NCI-H446 (cell line): ENCODE results near the gene SLC37A2.
"Not testable (repeated sequence)": the region's sequence is repeated elsewhere in the genome, so short reads cannot be mapped to it uniquely, and the experiment has no call there.

Experiments
- DNase-seq, 2 experiments: peaks; one replicate each; lab custom pipeline; 2025; lab: John Stamatoyannopoulos, UW

Gene SLC37A2

DNA sequence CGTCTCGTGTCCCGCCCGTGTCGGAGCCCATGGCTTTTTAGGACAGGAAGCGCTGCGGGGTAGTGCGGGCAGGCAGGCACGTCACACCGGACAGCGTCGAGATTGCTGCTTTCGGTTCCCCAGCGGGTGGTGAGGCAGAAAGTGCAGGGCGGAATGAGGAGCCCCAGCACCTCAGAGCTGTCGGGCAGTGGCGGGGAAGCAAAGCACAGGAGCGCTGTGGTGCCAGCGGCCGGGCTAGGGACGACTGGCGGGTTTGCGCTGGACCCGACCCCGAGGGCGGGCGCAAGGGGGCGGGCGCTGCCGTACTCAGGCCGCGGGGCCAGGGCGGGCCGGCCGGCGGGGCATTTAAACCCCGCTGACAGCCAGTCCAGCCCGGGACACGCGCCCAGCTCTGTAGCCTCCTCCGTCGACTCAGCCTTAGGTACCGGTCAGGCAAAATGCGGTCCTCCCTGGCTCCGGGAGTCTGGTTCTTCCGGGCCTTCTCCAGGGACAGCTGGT, at the start of gene SLC37A2:
Gene SLC37A2, plus strand, starts transcription at position 375 of the 498 bp plus-strand sequence. Its CDS starts 63 bp downstream, at position 438.
- DNase-seq: no peak

DNA sequence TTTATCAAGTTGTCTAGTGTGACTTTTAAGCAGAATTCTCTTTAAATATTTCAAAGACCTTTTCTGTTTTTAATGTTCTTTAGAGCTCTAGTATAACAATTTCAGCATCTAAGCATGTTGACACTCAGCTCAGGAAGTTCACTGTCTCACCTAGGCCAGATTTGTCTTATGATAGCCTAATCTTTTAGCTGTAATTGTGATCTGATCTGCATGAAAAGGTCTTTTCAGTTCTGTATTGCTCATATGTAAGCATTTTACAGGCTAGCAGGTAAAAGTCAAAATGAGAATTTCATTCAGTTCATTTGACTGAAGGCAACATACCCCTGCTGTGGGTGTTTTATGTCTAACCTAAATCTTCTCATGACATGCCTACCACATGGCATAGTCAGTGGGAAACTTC, 46.7 kb upstream of the SLC37A2 start:
- no peak for DNase-seq

DNA sequence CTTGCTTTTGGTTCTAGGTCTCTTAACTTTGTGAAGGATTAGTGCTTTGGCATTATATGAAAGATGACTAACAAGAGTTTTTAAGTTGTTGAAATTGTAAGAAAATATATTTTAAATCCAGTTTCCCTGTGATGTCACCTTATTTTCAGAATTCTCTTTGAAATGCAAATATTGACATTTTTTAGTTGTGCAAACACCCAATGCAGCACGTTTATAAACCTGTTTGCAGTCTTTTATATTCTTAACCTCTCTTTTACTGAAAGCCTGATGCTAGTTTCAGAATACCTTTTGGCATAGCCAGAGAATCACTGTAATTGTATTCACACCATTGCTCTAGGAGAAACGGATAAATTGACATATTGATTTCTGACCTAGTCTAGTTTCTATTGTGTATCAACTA, 42.8 kb upstream of the SLC37A2 start:
- no peak for DNase-seq

DNA sequence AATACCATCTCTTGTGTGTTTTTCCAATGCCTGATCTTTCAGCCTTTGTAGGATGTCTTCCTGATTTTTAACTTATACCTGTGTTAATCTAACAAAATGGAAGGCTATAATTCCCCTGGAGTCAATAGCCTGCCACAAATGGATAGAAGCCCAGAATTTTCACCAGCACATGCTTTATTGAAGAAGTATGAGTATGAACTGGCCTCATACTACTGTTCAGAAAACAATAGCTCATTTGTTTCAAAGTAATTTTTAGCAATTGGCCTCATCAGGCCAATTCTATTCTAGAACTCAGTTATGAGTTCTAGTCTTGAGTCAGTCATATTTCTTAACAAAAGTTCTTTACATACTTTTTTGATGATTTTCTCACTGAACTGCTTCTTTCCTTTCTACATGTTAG, 40.6 kb upstream of the SLC37A2 start:
- DNase-seq: no peak

DNA sequence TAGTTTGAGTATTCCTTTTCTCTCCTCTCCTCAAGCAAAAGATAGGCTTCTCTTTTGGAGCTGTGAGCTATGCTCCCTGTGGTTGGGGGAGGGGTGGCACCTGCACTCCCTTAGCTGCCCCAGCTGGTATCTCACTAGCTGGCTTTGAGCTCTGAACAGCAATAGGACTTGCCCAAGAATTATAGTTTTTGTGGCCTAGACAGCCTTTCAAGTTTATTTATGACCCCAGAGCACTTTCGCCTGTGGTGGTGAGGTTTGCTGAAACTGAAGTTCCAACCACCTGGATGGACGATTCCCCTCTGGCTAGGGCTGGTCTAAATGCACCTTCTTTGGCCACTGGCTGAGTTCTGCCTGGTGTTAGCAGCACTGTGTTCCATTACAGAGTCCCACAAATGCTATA, 37.1 kb upstream of the SLC37A2 start:
- DNase-seq: no peak

DNA sequence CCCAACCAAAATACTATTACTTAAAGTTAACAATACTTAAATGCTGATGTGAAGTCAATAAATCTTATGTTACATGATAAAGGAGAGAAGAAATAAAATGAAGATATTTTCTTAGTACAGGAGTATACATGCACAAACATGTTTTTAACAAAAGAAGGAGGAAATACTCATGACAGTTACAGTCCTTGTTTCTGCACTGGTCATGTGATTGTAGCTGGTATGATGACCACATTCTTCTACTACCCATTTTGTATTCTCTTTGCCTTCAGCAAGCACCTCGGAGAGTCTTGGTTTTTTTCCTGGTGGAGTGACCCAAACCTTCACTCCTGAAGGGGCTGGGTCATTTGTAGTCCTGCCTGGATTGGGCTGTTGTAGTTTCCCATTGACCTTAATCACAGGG, 33.7 kb upstream of the SLC37A2 start:
- DNase-seq: not testable (repeated sequence)

DNA sequence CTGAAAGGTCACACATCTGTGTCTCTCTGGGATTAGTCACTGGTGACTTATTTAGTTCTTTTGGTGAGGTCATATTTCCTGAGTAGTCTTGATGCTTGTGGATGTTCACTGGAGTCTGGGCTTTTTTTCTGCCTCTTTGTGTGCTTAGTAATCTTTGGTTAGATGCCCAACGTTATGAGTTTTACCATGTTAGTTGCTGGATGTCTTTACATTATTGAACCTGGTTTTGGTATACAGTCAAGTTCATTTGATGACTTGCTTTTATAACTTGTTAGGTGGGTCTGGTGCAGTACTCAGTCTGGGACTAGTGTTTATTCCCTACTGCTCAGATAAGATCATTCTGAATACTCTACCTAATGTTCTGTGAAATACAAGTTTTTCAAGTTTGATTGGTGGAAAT, 26.2 kb upstream of the SLC37A2 start:
- no peak for DNase-seq

DNA sequence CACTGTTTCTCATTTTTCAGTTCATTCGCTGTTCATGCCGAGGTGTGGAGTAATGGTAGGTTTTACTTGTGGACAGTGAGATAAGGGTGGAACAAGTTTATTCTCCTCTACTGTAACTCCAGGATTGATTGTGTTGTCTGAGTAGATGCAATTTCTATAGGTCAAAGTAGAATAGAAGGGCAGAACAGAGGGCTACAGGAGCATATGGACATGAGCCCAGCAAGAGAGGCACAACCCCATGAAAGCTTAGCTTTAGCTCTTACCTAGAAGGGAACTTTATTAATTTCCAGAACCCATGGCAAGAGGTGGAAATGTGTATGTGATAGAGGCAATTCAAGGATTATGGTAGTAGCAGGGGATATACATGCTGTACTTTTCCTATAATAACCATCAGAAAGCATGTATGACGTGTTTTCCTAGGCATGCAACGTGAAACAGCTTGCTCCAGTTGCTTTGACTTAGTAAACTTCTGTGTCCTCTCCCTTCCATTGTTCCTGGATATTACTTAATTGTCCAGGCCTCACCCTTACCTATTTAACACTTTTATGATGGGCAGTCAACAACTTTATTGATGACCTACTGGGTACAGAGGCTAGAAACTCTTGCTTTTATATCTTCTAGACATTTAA, 13.8 kb upstream of the SLC37A2 start:
- DNase-seq: no peak

DNA sequence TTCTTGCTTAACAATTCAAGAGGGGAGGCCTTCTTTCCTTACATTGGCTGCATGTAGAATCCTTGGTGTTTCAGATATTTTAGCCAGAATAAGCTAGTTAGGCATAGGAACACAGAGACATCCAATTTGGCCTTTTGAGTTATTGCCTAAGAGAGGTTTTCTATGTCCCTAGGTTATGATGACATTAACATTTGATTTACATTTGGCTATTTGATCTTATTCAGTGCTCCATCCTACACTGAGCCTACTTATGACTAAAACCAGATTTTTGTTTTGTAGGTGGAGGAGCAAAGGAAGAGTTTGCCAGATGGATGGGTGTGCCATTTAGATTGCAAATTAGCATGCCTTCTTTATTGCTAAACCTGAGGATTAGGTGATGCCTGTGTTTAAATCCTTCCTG, 11.1 kb upstream of the SLC37A2 start:
- DNase-seq: no peak

DNA sequence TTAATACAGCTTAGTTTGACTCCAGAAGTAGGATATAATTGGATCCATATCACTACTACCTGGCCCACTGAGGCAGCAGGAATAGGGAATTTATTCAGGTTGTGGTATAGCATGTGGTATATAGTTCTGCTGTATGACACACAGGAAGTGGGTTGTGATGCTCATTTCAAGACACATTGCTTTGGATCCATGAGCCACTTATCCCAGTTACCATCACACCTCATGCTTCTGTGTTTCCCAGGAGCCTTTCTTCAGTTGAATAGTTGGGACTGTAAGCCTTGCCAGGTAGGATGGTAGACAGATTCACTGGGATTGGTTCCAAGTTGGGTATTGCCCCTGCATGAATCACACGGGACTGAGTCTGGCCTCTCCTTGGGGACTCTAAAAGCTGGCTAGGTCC, 9.9 kb upstream of the SLC37A2 start:
- no peak for DNase-seq

DNA sequence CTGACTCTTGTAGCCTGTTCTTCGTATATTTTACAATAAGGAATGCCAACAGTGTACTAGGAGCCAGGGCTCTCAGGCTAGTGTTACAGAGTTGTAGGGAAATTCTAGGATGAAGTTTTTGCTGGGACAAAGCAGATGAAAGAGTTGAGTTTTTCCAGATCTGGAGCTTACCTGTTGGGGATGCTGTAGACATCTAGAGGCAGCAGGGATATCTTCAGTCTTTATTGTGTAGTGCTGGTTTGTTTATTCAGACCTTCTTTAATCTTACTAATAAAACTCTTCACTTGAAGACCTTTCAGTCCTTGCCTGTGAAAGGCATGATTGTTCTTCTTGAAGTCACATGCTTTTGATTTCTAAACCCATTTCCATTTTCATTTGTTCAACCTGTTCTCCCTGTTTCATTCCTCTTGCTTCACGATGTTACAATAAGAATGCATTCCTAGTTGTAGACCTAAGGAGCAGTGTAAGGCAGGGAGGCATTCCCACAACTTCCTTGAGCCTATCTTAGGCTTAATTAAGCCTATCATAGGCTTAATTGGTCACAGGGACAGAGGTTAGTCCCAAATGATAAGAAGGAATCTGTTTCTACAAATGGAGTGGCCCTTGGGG, 7.9 kb upstream of the SLC37A2 start:
- DNase-seq: no peak

DNA sequence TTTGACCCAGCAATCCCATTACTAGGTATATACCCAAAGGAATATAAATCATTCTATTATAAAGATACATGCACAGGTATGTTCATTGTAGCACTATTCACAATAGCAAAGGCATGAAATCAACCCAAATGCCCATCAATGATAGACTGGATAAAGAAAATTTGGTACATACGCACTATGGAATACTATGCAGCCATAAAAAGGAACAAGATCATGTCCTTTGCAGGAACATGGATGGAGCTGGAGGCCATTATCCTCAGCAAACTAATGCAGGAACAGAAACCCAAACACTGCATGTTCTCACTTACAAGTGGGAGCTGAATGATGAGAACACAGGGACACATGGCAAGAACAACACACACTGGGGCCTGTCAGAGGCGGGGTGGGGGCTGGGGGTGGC, 7.0 kb upstream of the SLC37A2 start:
- DNase-seq: not testable (repeated sequence)

DNA sequence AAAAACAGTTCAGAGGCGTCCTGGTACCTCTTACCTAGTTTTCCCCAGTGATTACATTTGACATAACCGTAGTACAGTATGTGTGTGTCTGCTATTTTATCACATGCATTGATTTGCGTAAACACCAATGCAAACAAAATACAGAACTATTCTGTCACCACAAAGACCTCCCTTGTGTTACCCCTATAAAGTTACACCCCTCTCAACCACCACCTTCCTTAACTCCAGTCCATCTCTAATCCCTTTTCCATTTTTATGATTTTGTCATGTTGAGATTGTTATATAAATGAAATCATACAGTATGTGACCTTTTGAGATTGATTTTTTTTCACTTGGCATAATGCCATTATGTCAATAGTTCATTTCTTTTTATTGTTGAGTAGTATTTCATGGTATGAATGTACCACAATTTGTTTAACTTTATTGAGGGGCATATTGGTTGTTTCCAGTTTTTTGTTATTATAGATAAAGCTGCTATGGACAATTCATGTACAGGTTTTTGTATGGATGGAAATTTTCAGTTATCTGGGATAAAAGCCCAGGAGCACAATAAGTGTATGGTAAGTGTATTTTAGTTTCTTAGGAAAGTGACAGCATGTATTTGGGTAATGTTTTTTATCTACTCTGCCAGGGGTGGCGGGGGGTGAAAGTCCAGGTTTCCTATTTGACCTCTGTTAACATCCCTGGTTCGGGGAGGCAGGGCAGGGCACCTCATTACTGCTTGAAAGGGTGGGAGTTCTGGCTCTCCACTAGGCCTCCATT, 6.0 kb upstream of the SLC37A2 start:
- DNase-seq: no peak

DNA sequence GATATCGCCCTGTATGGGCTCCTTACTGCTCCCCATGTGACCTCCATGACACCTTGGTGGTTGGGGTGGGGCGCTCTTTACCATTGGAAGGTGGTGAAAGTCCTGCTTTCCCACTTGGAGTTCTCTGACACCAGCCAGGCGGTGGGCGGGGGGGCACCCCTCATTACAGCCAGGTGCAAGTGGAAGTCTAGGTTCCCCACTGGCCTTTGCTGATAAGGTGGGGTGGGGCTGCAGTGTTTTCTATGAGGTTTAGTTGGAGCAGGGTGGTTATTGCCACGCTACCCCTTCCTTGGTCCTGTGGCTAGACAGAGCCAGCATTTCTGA, 5.5 kb upstream of the SLC37A2 start:
- no peak for DNase-seq

DNA sequence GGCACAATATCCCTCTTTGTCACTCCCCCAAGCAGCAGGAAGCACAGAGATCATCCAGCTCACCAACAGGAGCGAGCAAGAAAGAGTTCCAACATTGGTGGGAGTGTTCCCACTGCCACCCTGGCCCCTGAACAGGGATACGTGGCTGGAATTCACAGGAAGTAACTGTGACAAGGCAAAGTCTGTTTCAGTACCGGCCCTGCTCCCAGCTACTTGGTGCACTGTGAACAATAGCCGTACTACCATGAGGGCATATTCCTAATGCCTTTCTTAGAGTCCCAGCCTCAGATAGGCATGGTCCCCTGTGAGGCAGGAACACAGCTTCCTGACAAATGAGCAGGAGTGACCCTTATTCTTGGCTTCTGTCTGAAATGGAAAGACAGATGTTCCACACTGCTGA, 1.8 kb upstream of the SLC37A2 start:
- DNase-seq: no peak

DNA sequence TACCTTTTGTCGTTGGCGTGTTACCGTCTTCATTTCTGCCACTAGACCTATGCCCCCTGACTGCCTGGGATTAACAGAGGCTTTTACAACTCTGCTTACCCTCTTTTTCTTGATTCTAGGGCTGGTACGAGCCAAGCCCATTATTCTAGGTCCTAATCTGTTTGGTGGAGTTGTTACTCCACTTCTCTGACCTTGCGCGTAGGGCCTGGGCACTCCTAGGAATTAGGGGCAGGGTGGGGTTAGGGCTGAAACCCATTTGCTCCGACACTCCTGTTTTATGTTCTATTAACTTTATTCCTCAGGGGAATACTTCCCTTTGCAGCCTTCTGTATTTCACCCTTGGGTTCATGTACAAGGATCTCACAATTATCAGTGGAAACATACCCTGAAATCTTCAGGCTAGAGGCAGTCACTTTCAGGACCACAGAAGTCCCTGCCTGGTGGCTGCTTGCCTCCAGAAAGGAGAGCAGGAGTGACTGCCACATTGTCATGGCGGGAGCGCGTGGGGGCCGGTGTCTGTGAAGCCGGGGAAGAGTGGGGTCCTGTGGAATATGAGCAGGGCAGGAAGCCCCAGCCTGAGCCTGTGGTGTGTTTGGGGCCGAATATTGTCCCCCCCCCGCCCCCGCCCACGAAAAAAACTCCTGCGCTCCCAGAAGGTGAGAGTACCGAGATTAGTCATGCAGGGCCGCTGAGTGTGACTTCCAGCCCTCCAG, 731 bp upstream of the SLC37A2 start:
- no peak for DNase-seq

DNA sequence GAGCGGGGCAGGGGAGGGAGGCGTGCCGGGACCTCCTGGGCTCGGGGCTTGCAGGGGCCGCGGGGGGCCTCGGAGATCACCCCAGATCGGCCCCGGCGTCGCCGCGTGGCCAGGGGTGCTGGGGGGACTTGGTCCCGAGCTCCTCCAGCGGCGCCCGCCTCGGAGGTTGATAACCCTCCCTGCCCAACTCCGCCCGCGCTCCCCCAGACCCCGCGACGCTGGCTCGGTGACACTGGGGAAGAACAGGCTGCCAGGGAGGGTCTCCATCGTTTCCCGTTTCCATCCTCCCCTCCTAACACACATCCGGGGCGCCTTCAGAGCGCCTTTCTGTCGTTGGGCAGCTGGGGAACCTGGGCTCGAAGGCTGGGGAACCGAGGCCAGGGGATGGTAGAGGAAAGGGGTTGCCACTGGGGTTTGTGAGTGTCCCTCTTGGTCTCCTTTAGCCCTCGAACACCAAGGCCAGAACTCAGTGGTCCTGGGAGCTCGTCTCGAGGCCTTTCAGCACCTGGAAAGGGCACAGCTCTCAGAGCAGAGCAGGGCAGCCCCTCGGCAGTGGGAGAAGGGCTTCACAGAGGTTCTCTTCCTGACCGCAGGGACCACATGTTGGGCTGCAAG, 431 bp downstream of the SLC37A2 start:
- DNase-seq: no peak

DNA sequence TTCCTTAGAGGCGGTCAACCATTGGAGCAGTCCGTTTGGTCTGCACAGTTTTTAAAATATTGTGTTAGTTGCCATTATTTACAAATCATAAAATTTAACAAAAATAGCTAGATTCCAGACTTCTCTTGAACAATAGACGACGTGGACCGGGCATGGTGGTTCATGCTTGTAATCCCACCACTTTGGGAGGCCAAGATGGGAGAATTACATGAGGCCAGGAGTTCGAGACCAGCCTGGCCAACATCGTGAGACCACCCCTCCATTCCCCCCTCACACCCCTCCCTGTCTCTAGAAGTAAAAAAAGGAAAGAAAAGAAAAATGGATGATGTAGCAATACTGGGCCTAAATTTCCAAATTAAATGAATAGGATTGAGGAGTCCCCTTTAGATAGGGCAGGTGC, 965 bp downstream of the SLC37A2 start:
- no peak for DNase-seq

DNA sequence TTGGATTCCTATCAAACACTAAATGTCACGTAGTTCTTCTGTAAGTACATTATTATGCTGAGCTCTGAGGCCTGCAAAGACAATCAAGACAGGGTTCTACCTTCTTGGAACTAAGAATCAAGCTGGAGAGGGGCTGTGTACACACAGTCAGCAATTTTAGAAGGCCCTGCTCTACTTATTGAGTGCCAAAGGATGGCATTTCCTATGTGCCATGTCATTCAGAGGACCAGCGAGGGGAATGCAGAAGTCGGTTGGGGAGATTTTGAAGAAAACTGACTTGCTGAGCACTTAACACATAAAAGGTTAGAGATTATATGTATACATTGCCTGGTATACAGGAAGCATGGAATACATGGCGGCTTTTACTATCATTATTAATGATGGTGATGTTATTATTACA, 5.3 kb downstream of the SLC37A2 start:
- DNase-seq: no peak

DNA sequence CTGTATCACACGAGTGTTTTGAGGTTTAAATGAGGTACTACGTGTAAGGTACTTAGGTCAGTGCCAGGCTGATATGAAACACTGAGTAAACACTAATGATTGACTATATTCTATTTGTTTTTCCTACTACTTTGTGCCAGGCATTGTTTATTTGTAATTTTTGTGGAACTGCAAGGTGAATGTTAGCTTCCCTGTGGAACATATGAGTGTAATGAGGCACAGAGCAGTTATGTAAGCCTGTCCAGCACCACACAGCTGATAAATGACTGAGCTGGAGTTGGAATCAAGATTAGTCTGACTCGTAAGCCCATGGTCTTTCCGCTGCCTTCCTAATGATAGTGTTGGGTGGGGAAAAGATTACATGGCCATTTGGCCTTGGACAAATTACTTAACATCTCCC, 5.9 kb downstream of the SLC37A2 start:
- DNase-seq: no peak

DNA sequence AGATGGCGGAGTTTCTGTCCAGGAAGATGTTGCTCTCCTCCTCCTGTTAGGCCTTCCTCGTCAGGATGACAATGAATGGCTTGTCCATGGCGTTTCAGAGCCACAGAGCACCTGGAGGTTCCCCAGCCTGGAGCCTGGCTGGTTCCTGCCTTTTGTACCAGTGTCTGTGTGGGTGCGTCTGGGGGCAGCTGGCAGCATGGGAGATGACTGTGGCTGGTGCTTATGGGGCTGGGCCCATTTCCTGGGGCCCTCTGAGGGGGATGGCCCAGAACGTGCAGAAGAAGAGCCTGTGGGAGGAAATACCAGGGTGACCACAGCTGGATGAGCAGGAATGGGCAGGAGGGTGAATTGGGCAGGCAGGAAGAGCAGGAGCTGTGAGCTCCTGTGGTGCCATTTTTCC, 6.7 kb downstream of the SLC37A2 start:
- no peak for DNase-seq

DNA sequence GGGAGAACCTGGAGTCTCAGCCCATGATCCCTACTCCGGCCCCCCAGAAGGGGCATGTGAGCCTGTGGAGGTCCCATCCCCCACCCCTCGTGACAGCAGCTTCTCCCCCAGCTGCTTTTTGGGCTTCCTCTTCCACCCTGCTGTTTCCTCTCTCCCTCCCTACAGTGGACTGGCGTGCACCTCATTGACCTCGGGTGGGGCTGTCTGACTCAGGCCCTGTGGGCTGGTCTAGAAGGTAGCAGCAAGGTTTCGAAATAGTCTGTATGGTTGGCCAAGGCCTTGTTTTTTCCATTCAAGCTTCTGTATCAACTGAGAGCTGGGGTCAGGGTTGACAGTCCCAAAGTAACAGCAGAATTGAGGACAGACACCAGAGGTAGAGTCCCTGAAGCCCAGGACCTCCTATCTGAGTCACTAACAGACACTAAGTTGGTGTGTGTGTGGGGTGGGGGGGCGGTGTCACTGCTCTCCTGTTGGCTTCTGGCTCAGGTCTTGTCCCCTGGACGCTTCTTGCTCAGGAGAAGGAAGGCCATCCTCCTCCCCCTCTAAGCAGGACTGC, 7.7 kb downstream of the SLC37A2 start:
- no peak for DNase-seq
